H1 (cell line): ENCODE measurements around the gene HDAC8. TPM values are rescaled to one million over a fixed set of nuclear protein-coding genes. Genes with fewer than 3 reads are reported as not detected.

Experiments used
- CTCF ChIA-PET: fragments of 300-600 bp; sonication (Branson Sonifier 250); formaldehyde crosslinking; loops from one replicate; lab custom pipeline; 2021; ENCODE audit not compliant: partially characterized antibody; lab: Charles Lee
- POLR2A ChIA-PET: fragments of 300-600 bp; sonication (Branson Sonifier 250); formaldehyde crosslinking; loops from one replicate; lab custom pipeline; 2021; ENCODE audit warnings: inconsistent platforms; ENCODE audit not compliant: partially characterized antibody; lab: Charles Lee
- DNase-seq, 2 experiments: peaks; one replicate each; pipeline versions ENCODE4 v3.0.0 to v3.0.0-alpha.2; 2010 to 2022; ENCODE audit warnings: low spot score in 2 of 2, low read depth in 1 of 2, mixed read lengths in 1 of 2
- FAIRE-seq: peaks from 2 replicates; lab custom pipeline; 2011; peaks lifted over from hg19 to GRCh38; lab: Jason Lieb, UNC
- H2AFZ ChIP-seq: 2 replicates; pipeline ENCODE4 v1.8.1; 2012; ENCODE audit warnings: low read length, inconsistent platforms
- H2AK5ac ChIP-seq: 2 replicates; pipeline ENCODE4 v1.6.1; 2013; ENCODE audit warnings: low read depth, low read length
- H2BK120ac ChIP-seq: replicated peaks from 2 replicates; pipeline ENCODE3; 2013; ENCODE audit warnings: low read depth, low read length, inconsistent platforms
- H2BK12ac ChIP-seq: 2 replicates; pipeline ENCODE4 v1.6.1; 2013; ENCODE audit warnings: low read depth, low read length
- H2BK15ac ChIP-seq: 2 replicates; pipeline ENCODE4 v1.6.1; 2013; ENCODE audit warnings: low read length
- H2BK20ac ChIP-seq: 2 replicates; pipeline ENCODE4 v1.6.1; 2013; ENCODE audit warnings: low read length
- H2BK5ac ChIP-seq: 2 replicates; pipeline ENCODE4 v1.6.1; 2013; ENCODE audit warnings: low read depth, low read length
- H3K14ac ChIP-seq: 2 replicates; pipeline ENCODE4 v1.6.1; 2013; ENCODE audit warnings: inconsistent platforms; ENCODE audit not compliant: insufficient read length
- H3K18ac ChIP-seq: 2 replicates; pipeline ENCODE4 v1.6.1; 2013; ENCODE audit warnings: low read length; ENCODE audit errors: extremely low read depth
- H3K23ac ChIP-seq: 2 replicates; pipeline ENCODE4 v1.6.1; 2013; ENCODE audit warnings: inconsistent platforms; ENCODE audit not compliant: insufficient read length
- H3K23me2 ChIP-seq: 2 replicates; pipeline ENCODE4 v1.6.1; 2013; ENCODE audit warnings: low read depth, low read length
- H3K27ac ChIP-seq: 2 replicates; pipeline ENCODE4 v1.6.1; 2011; ENCODE audit warnings: low read depth, low read length, inconsistent platforms
- H3K27me3 ChIP-seq, 4 experiments: replicated peaks in 1 of 4; 1 replicate in 1 of 4; 2 replicates in 3 of 4; pipeline versions ENCODE4 v1.6.1 to v1.8.1; 2011 to 2013; ENCODE audit warnings: low read length in 3 of 4, mild to moderate bottlenecking in 3 of 4, inconsistent platforms in 2 of 4, mixed read lengths in 2 of 4, moderate library complexity in 1 of 4; ENCODE audit not compliant: control insufficient read depth in 3 of 4, insufficient read depth in 3 of 4; ENCODE audit errors: extremely low read depth in 1 of 4
- H3K36me3 ChIP-seq, 4 experiments: 2 replicates each; pipeline versions ENCODE4 v1.6.1 to v1.8.1; 2011 to 2013; ENCODE audit warnings: mild to moderate bottlenecking in 4 of 4, low read length in 3 of 4, moderate library complexity in 2 of 4, control low read depth in 1 of 4, inconsistent platforms in 1 of 4; ENCODE audit not compliant: insufficient read depth in 4 of 4, control insufficient read depth in 2 of 4
- H3K4ac ChIP-seq: replicated peaks from 2 replicates; pipeline ENCODE3; 2013; ENCODE audit warnings: low read length, low read depth, mixed read lengths, inconsistent platforms; ENCODE audit not compliant: insufficient read length
- H3K4me1 ChIP-seq, 4 experiments: replicated peaks in 1 of 4; 1 replicate in 1 of 4; 2 replicates in 3 of 4; pipeline versions ENCODE4 v1.6.1 to v1.8.1; 2011 to 2013; ENCODE audit warnings: low read length in 3 of 4, inconsistent platforms in 2 of 4, mixed read lengths in 1 of 4; ENCODE audit not compliant: insufficient read depth in 4 of 4, control insufficient read depth in 3 of 4
- H3K4me2 ChIP-seq, 2 experiments: 2 replicates each; pipeline versions ENCODE4 v1.6.1 to v1.8.1; 2011 to 2013; ENCODE audit warnings: low read depth in 2 of 2, low read length in 2 of 2, control low read depth in 1 of 2, inconsistent platforms in 1 of 2, mild to moderate bottlenecking in 1 of 2; ENCODE audit not compliant: insufficient read depth in 1 of 2
- H3K4me3 ChIP-seq, 4 experiments: fragments of 200-600, 300-600 bp in 1 of 4; sonication (generic), shearing (Covaris generic), sonication (Bioruptor Twin) in 1 of 4; 2 replicates each; pipeline versions ENCODE4 v1.5.1 to v1.8.1; 2011 to 2016; ENCODE audit warnings: low read length in 4 of 4, low read depth in 3 of 4, control low read depth in 2 of 4, inconsistent platforms in 2 of 4, mild to moderate bottlenecking in 2 of 4, mixed read lengths in 1 of 4, moderate library complexity in 1 of 4; ENCODE audit not compliant: insufficient read depth in 2 of 4; ENCODE audit errors: extremely low read depth in 1 of 4
- H3K56ac ChIP-seq: replicated peaks from 2 replicates; pipeline ENCODE3; 2013; ENCODE audit warnings: low read depth, mild to moderate bottlenecking, mixed read lengths, low read length, inconsistent platforms; ENCODE audit not compliant: insufficient read length
- H3K79me1 ChIP-seq: 2 replicates; pipeline ENCODE4 v1.6.1; 2013; ENCODE audit warnings: low read depth, low read length, control low read depth
- H3K79me2 ChIP-seq, 2 experiments: 2 replicates each; pipeline versions ENCODE4 v1.6.1 to v1.8.1; 2012 to 2013; ENCODE audit warnings: low read length in 2 of 2, mild to moderate bottlenecking in 2 of 2, inconsistent platforms in 1 of 2; ENCODE audit not compliant: insufficient read depth in 2 of 2, control insufficient read depth in 1 of 2
- H3K9ac ChIP-seq, 4 experiments: replicated peaks in 1 of 4; 1 replicate in 1 of 4; 2 replicates in 3 of 4; pipeline versions ENCODE4 v1.6.1 to v1.8.1; 2011 to 2013; ENCODE audit warnings: low read depth in 3 of 4, low read length in 3 of 4, control low read depth in 2 of 4, mild to moderate bottlenecking in 2 of 4, moderate library complexity in 2 of 4, inconsistent platforms in 1 of 4; ENCODE audit errors: extremely low read depth in 1 of 4
- H3K9me3 ChIP-seq, 2 experiments: 2 replicates each; pipeline versions ENCODE4 v1.6.1 to v1.8.1; 2012 to 2013; ENCODE audit warnings: mild to moderate bottlenecking in 2 of 2, moderate library complexity in 2 of 2, control low read depth in 1 of 2, inconsistent platforms in 1 of 2, low read depth in 1 of 2, low read length in 1 of 2, mixed read lengths in 1 of 2; ENCODE audit not compliant: insufficient read depth in 2 of 2
- H4K20me1 ChIP-seq, 2 experiments: replicated peaks in 1 of 2; 2 replicates each; pipeline versions ENCODE3 to v1.8.1; 2011 to 2013; ENCODE audit warnings: inconsistent platforms in 2 of 2, low read length in 2 of 2, mild to moderate bottlenecking in 1 of 2; ENCODE audit not compliant: insufficient read depth in 2 of 2, control insufficient read depth in 1 of 2
- H4K5ac ChIP-seq: 2 replicates; pipeline ENCODE4 v1.6.1; 2013; ENCODE audit warnings: low read length, low read depth, mixed read lengths, inconsistent platforms; ENCODE audit not compliant: insufficient read length
- H4K8ac ChIP-seq: 2 replicates; pipeline ENCODE4 v1.8.0; 2013; ENCODE audit warnings: mild to moderate bottlenecking, moderate library complexity, low read length, inconsistent platforms; ENCODE audit not compliant: insufficient read depth; ENCODE audit errors: extremely low read depth
- H4K91ac ChIP-seq: replicated peaks from 2 replicates; pipeline ENCODE3; 2013; ENCODE audit warnings: low read length, mixed read lengths, inconsistent platforms; ENCODE audit not compliant: insufficient read length
- ATF2 ChIP-seq: IDR thresholded peaks from 2 replicates; pipeline ENCODE4 v1.6.1; 2012; ENCODE audit warnings: low read length, inconsistent platforms
- CBX8 ChIP-seq: fragments of 300-800, 300-1000 bp; sonication (generic); IDR thresholded peaks from 2 replicates; pipeline ENCODE4 v1.7.1; 2016; ENCODE audit warnings: low read depth, low read length, borderline replicate concordance
- CREB1 ChIP-seq: IDR thresholded peaks from 2 replicates; pipeline ENCODE4 v1.6.1; 2012; ENCODE audit warnings: inconsistent platforms
- GTF2F1 ChIP-seq: IDR thresholded peaks from 2 replicates; pipeline ENCODE4 v1.6.1; 2012; ENCODE audit warnings: low read depth, low read length, improper control_type of control experiment, borderline replicate concordance
- HDAC2 ChIP-seq, 2 experiments: fragments of 300-600 bp in 1 of 2; sonication (generic) in 1 of 2; IDR thresholded peaks; 2 replicates each; pipeline ENCODE4 v1.6.1; 2011 to 2012; ENCODE audit warnings: low read depth in 2 of 2, low read length in 2 of 2, mild to moderate bottlenecking in 2 of 2, moderate library complexity in 2 of 2, borderline replicate concordance in 1 of 2, inconsistent platforms in 1 of 2
- KDM1A ChIP-seq: fragments of 200-600, 300-600 bp; sonication (generic); IDR thresholded peaks from 2 replicates; pipeline ENCODE4 v1.7.1; 2016; ENCODE audit warnings: mild to moderate bottlenecking, low read length, borderline replicate concordance
- KDM5A ChIP-seq: fragments of 200-600 bp; IDR thresholded peaks from 2 replicates; pipeline ENCODE4 v1.7.1; 2012; ENCODE audit warnings: mild to moderate bottlenecking, low read length, inconsistent platforms, mixed read lengths
- POLR2A ChIP-seq, 2 experiments: IDR thresholded peaks; 1 replicate in 1 of 2; 2 replicates in 1 of 2; pipeline ENCODE4 v1.6.1; 2011; ENCODE audit warnings: low read depth in 2 of 2, low read length in 2 of 2, mild to moderate bottlenecking in 2 of 2; ENCODE audit errors: control extremely low read depth in 1 of 2
- RAD21 ChIP-seq, 2 experiments: IDR thresholded peaks in 1 of 2; conservative IDR thresholded peaks in 1 of 2; 2 replicates each; pipeline ENCODE4 v1.6.1; 2011; ENCODE audit warnings: low read depth in 2 of 2, low read length in 2 of 2, improper control_type of control experiment in 1 of 2, inconsistent platforms in 1 of 2, mild to moderate bottlenecking in 1 of 2, moderate library complexity in 1 of 2
- RBBP5 ChIP-seq: IDR thresholded peaks from 2 replicates; pipeline ENCODE4 v1.7.1; 2012; ENCODE audit warnings: low read depth, mild to moderate bottlenecking, inconsistent platforms, low read length, moderate library complexity, borderline replicate concordance
- SIRT6 ChIP-seq: IDR thresholded peaks from one replicate; pipeline ENCODE4 v1.7.1; 2012; ENCODE audit warnings: low read length, inconsistent platforms
- ZNF274 ChIP-seq: IDR thresholded peaks from 2 replicates; pipeline ENCODE4 v1.7.0; 2012; ENCODE audit warnings: low read length, borderline replicate concordance; ENCODE audit errors: extremely low read depth
- WGBS, 2 experiments: shearing (Covaris generic) in 1 of 2; methylation state at CpG; one replicate each; pipeline versions ENCODE4 v1.1.6 to v1.1.7; 2013 to 2015; ENCODE audit warnings: low lambda C conversion rate in 2 of 2, mixed read lengths in 2 of 2, inconsistent platforms in 1 of 2, low coverage in 1 of 2, missing lambda C conversion rate in 1 of 2; ENCODE audit not compliant: insufficient replicate concordance in 2 of 2, insufficient coverage in 1 of 2, insufficient read length in 1 of 2; ENCODE audit errors: extremely low coverage in 1 of 2, missing lambda C conversion rate in 1 of 2; 5-methylcytosine and 5-hydroxymethylcytosine counted together
- polyA plus RNA-seq, 7 experiments: library from polyadenylated mRNA; depleted of rRNA in 3 of 7; stranded (reverse) in 5 of 7; unstranded in 2 of 7; fragments of >200 nt in 5 of 7; fragments of 200-250 nt in 2 of 7; gene quantifications; 1 replicate in 5 of 7; 2 replicates in 1 of 7; 4 replicates in 1 of 7; pipeline versions ENCODE4 v1.2.1 to v1.2.3, GENCODE V29; 2011 to 2013; ENCODE audit warnings: missing spikeins in 2 of 7, mixed read lengths in 2 of 7
- total RNA-seq: library from RNA; stranded (reverse); fragmentation: NEBNext Ultra II Directional; extraction: Animal tissue kit (Norgen Biotek cat#: 25700); gene quantifications from 2 replicates; pipeline ENCODE4 v1.2.1, GENCODE V29; 2021

HDAC8 gene
- total and polyA plus RNA-seq, 2 of the 8 experiments (the other 6 are each of a cell fraction or from before 2014, with no cell fraction given) = 9.7 to 20.3 TPM

DNA sequence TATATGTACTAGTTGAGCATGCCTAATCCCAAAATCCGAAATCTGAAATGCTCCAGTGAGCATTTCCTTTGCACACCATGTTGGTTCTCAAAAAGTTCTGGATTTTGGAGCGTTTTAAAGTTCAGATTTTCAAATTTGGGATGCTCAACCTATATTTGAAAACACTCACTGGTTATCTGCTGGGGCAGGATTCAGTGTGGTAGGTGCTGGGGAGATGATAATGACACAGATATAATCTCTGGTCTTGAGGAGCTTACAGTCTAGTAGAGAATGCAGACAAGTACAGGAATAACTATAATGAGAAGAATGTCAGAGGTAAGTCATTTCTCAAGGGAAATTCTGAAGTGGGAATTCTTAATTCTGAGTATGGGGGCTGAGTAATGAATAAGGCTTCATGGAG, 207.5 kb downstream of the HDAC8 start:
- Histone ChIP-seq H2BK20ac (no peak overlapping the region), H2BK5ac (no peak overlapping the region), H3K36me3 (no peaks in the 10 kb centered on the region), H3K27ac (no peak overlapping the region), H3K14ac (no peak overlapping the region), H4K20me1 (no peaks in the 10 kb centered on the region), H2AFZ (no peak overlapping the region), H2AK5ac (no peak overlapping the region), H3K9me3 (no peaks in the 10 kb centered on the region), H3K4me2 (no peak overlapping the region), H4K8ac (no peak overlapping the region), H2BK120ac (no peak overlapping the region), H3K79me1 (no peaks in the 10 kb centered on the region), H3K27me3 (no peaks in the 10 kb centered on the region), H3K56ac (no peak overlapping the region), H4K91ac (no peak overlapping the region), H3K9ac (no peak overlapping the region), H3K23me2 (no peaks in the 10 kb centered on the region), H2BK12ac (no peak overlapping the region), H3K4me1 (peaks cover 0 to 2% (median 0%) of the 10 kb centered on the region in 4 experiments; a peak in 2 of 7 replicates), H2BK15ac (no peak overlapping the region), H3K4ac (no peak overlapping the region), H3K18ac (no peak overlapping the region), H4K5ac (no peak overlapping the region), H3K4me3 (no peak overlapping the region), H3K79me2 (no peaks in the 10 kb centered on the region), H3K23ac (no peak overlapping the region)
- DNase-seq (no peak), FAIRE-seq (no peak)
- POLR2A ChIA-PET = no interaction called here
- CTCF ChIA-PET = no interaction called here
- 86% methylated on average over 2 of the region's 2 CpGs; no CpG with 5 or more reads in 1 of the 2 experiments for WGBS, 2 experiments
- TF ChIP-seq CBX8 (no peak), POLR2A (IDR thresholded peaks at IDR 0.05; ENCODE audit: control extremely low read depth in 1 of 2, low read depth in 2 of 2, low read length in 2 of 2) (no peak), ZNF274 (no peak), HDAC2 (IDR thresholded peaks at IDR 0.05; ENCODE audit: borderline replicate concordance in 1 of 2, low read depth in 2 of 2, low read length in 2 of 2) (no peak), KDM1A (no peak), GTF2F1 (no peak), KDM5A (no peak), RAD21 (IDR thresholded peaks at IDR 0.05 in 1 of 2, conservative IDR thresholded peaks at IDR 0.05 in 1 of 2; ENCODE audit: low read depth in 2 of 2, low read length in 2 of 2) (no peak), SIRT6 (no peak), RBBP5 (no peak), ATF2 (no peak), CREB1 (no peak)
